ENCODE data around the gene CCL26. TPM values are rescaled to one million over a fixed set of nuclear protein-coding genes. Genes with fewer than 3 reads are reported as not detected.
A peak's percentile ranks its signal among the peaks of the same experiment; 100 is the strongest.

CCL26 gene
- total RNA-seq, 2 experiments from 2014 or later: not detected

GRCh38 chr7:75743455-75743859 is 28.6 kb downstream of the CCL26 start:
- CTCF ChIA-PET: no interaction called here
- Mint-ChIP-seq H3K36me3 (ENCODE audit: low read depth) (no peaks in the 10 kb centered on the region), H3K9me3 (no peaks in the 10 kb centered on the region), H3K4me1 (peaks cover 7% of the 10 kb centered on the region), H3K27ac (no peak overlapping the region), H3K27me3 (peaks cover 12% of the 10 kb centered on the region), H3K4me3 (no peak overlapping the region)
- DNase-seq: no peak
- POLR2A ChIA-PET: no interaction called here

GRCh38 chr7:75740846-75741497 is 31.0 kb downstream of the CCL26 start:
- H3K4me3 Mint-ChIP-seq: no peak overlapping the region
- CTCF ChIA-PET: no interaction called here

GRCh38 chr7:75739796-75740672 is 32.0 kb downstream of the CCL26 start:
- CTCF ChIA-PET: interaction anchor here (0.6 to 1.4 kb wide), 6 partner anchors 10 to 126 kb away, joined by 3 to 4 read pairs (median 3); no protein-coding TSS in a partner anchor
- peak; percentile 69 for DNase-seq
- peak overlapping the region; percentile 97 for H3K27ac Mint-ChIP-seq
- H3K27me3 Mint-ChIP-seq: peaks cover 20% of the 10 kb centered on the region
- peaks cover 16% of the 10 kb centered on the region for H3K4me1 Mint-ChIP-seq
- no peaks in the 10 kb centered on the region for H3K9me3 Mint-ChIP-seq
- H3K4me3 Mint-ChIP-seq: peak overlapping the region; percentile 93
- POLR2A ChIA-PET: interaction anchor here (0.5 to 0.8 kb wide), 2 partner anchors 88 to 269 kb away, joined by 3 to 4 read pairs; no protein-coding TSS in a partner anchor
- no peaks in the 10 kb centered on the region for H3K36me3 Mint-ChIP-seq (ENCODE audit: low read depth)

More at GRCh38 chr7:75740846-75741497, 31.0 kb downstream of the CCL26 start:
- Mint-ChIP-seq H3K4me1 (peaks cover 16% of the 10 kb centered on the region), H3K36me3 (ENCODE audit: low read depth) (no peaks in the 10 kb centered on the region), H3K9me3 (no peaks in the 10 kb centered on the region), H3K27me3 (peaks cover 20% of the 10 kb centered on the region), H3K27ac (no peak overlapping the region)
- no peak for DNase-seq
- POLR2A ChIA-PET: no interaction called here

GRCh38 chr7:75738975-75739795 is 32.8 kb downstream of the CCL26 start:
- ChIA-PET CTCF (interaction anchor here (0.6 to 1.4 kb wide), 6 partner anchors 11 to 125 kb away, joined by 3 to 4 read pairs (median 3); no protein-coding TSS in a partner anchor), POLR2A (interaction anchor here (0.8 kb wide), 1 partner anchor 270 kb away, joined by 3 read pairs; no protein-coding TSS in a partner anchor)
- peak overlapping the region; percentile 93 for H3K4me3 Mint-ChIP-seq
- peaks cover 20% of the 10 kb centered on the region for H3K27me3 Mint-ChIP-seq
- peak; percentile 99 for DNase-seq
- H3K36me3 Mint-ChIP-seq (ENCODE audit: low read depth): no peaks in the 10 kb centered on the region
- no peaks in the 10 kb centered on the region for H3K9me3 Mint-ChIP-seq
- peaks cover 16% of the 10 kb centered on the region for H3K4me1 Mint-ChIP-seq
- H3K27ac Mint-ChIP-seq: peak overlapping the region; percentile 97

GRCh38 chr7:75738604-75738974 is 33.4 kb downstream of the CCL26 start, which contains the start of gene HIP1:
Gene HIP1, minus strand, starts transcription at chr7:75738941. Its CDS starts 21 bp downstream, at chr7:75738920.
- no peaks in the 10 kb centered on the region for H3K36me3 Mint-ChIP-seq (ENCODE audit: low read depth)
- POLR2A ChIA-PET: no interaction called here

GRCh38 chr7:75737856-75738603 is 34.0 kb downstream of the CCL26 start:
- peaks cover 12% of the 10 kb centered on the region for H3K27me3 Mint-ChIP-seq
- H3K9me3 Mint-ChIP-seq: no peaks in the 10 kb centered on the region
- H3K4me3 Mint-ChIP-seq: peak overlapping the region; percentile 85
- ChIA-PET CTCF (no interaction called here), POLR2A (no interaction called here)
- H3K4me1 Mint-ChIP-seq: peaks cover 16% of the 10 kb centered on the region
- no peaks in the 10 kb centered on the region for H3K36me3 Mint-ChIP-seq (ENCODE audit: low read depth)
- peak overlapping the region; percentile 62 for H3K27ac Mint-ChIP-seq
- DNase-seq: peak; percentile 16

More at GRCh38 chr7:75738604-75738974, 33.4 kb downstream of the CCL26 start, which contains the start of gene HIP1:
- Mint-ChIP-seq H3K27ac (peak within 1 kb of the TSS; percentile 97), H3K9me3 (no peaks in the 10 kb centered on the region), H3K4me3 (peak within 1 kb of the TSS; percentile 93), H3K4me1 (peaks cover 16% of the 10 kb centered on the region), H3K27me3 (peaks cover 16% of the 10 kb centered on the region)
- CTCF ChIA-PET: interaction anchor here (0.8 kb wide), 1 partner anchor 14 kb away, joined by 3 read pairs; no protein-coding TSS in a partner anchor
- DNase-seq: no peak

- peaks cover 12% of the 10 kb centered on the region for H3K27me3 Mint-ChIP-seq
- POLR2A ChIA-PET: no interaction called here
- no peaks in the 10 kb centered on the region for H3K9me3 Mint-ChIP-seq
- H3K36me3 Mint-ChIP-seq (ENCODE audit: low read depth): no peaks in the 10 kb centered on the region
- H3K27ac Mint-ChIP-seq: no peak overlapping the region
- CTCF ChIA-PET: interaction anchor here (0.7 kb wide), 1 partner anchor 131 kb away, joined by 3 read pairs; no protein-coding TSS in a partner anchor
- no peak overlapping the region for H3K4me3 Mint-ChIP-seq
- DNase-seq: no peak
- peaks cover 13% of the 10 kb centered on the region for H3K4me1 Mint-ChIP-seq
Observed at GRCh38 chr7:75735581-75736350, 36.2 kb downstream of the CCL26 start.

- ChIA-PET CTCF (no interaction called here), POLR2A (no interaction called here)
- Mint-ChIP-seq H3K4me3 (no peak overlapping the region), H3K4me1 (peaks cover 16% of the 10 kb centered on the region), H3K36me3 (ENCODE audit: low read depth) (no peaks in the 10 kb centered on the region), H3K9me3 (no peaks in the 10 kb centered on the region), H3K27me3 (peaks cover 10% of the 10 kb centered on the region), H3K27ac (no peak overlapping the region)
- DNase-seq: no peak
Observed at GRCh38 chr7:75734586-75735458, 37.2 kb downstream of the CCL26 start.

GRCh38 chr7:75732764-75733630 is 39.0 kb downstream of the CCL26 start:
- H3K4me3 Mint-ChIP-seq: no peak overlapping the region
- no peak for DNase-seq
- peaks cover 19% of the 10 kb centered on the region for H3K4me1 Mint-ChIP-seq
- POLR2A ChIA-PET: no interaction called here
- H3K36me3 Mint-ChIP-seq (ENCODE audit: low read depth): no peaks in the 10 kb centered on the region
- H3K9me3 Mint-ChIP-seq: no peaks in the 10 kb centered on the region
- H3K27ac Mint-ChIP-seq: no peak overlapping the region
- H3K27me3 Mint-ChIP-seq: peaks cover 8% of the 10 kb centered on the region
- CTCF ChIA-PET: interaction anchor here (0.5 to 1.3 kb wide), 2 partner anchors 12 to 21 kb away, joined by 3 read pairs; no protein-coding TSS in a partner anchor

GRCh38 chr7:75732016-75732521 is 39.9 kb downstream of the CCL26 start:
- Mint-ChIP-seq H3K9me3 (no peaks in the 10 kb centered on the region), H3K4me3 (no peak overlapping the region), H3K27ac (no peak overlapping the region), H3K36me3 (ENCODE audit: low read depth) (no peaks in the 10 kb centered on the region), H3K27me3 (peaks cover 3% of the 10 kb centered on the region), H3K4me1 (peaks cover 20% of the 10 kb centered on the region)
- no peak for DNase-seq
- ChIA-PET POLR2A (no interaction called here), CTCF (interaction anchor here (0.8 to 1.3 kb wide), 2 partner anchors 20 to 226 kb away, joined by 3 read pairs; no protein-coding TSS in a partner anchor)
